CD14-positive monocyte (primary cell): ENCODE data around the gene NLE1. TPM values are rescaled to one million over a fixed set of nuclear protein-coding genes. Genes with fewer than 3 reads are reported as not detected.
"Not testable (repeated sequence)": the region's sequence is repeated elsewhere in the genome, so short reads cannot be mapped to it uniquely, and the experiment has no call there.

Experiments
- DNase-seq, 3 donors: peaks; one replicate each; pipeline ENCODE4 v3.0.0-alpha.2; 2011 to 2022
- H2AFZ ChIP-seq: 2 replicates; pipeline ENCODE4 v1.6.0; 2012; ENCODE audit warnings: mild to moderate bottlenecking, low read depth, low read length, inconsistent platforms; ENCODE audit not compliant: insufficient read depth, poor library complexity, severe bottlenecking
- H3K27ac ChIP-seq, 2 donors: 1 replicate in 1 of 2; 2 replicates in 1 of 2; pipeline ENCODE4 v1.5.1; 2012 to 2013; ENCODE audit warnings: low read length in 2 of 2, control low read depth in 1 of 2, inconsistent platforms in 1 of 2, low read depth in 1 of 2, mild to moderate bottlenecking in 1 of 2
- H3K27me3 ChIP-seq, 2 donors: one replicate each; pipeline versions ENCODE4 v1.6.0 to v1.6.1; 2011 to 2013; ENCODE audit warnings: low read length in 2 of 2; ENCODE audit not compliant: control insufficient read depth in 2 of 2, insufficient read depth in 2 of 2
- H3K36me3 ChIP-seq, 2 donors: replicated peaks in 1 of 2; 1 replicate in 1 of 2; 2 replicates in 1 of 2; pipeline versions ENCODE4 v1.5.1 to v1.6.1; 2012 to 2013; ENCODE audit warnings: low read length in 2 of 2, control low read depth in 1 of 2, inconsistent platforms in 1 of 2, mild to moderate bottlenecking in 1 of 2; ENCODE audit not compliant: insufficient read depth in 2 of 2, control insufficient read depth in 1 of 2
- H3K4me1 ChIP-seq, 2 donors: 1 replicate in 1 of 2; 2 replicates in 1 of 2; pipeline versions ENCODE4 v1.5.1 to v1.6.1; 2012 to 2013; ENCODE audit warnings: low read length in 2 of 2, control low read depth in 1 of 2, inconsistent platforms in 1 of 2, mild to moderate bottlenecking in 1 of 2, moderate library complexity in 1 of 2; ENCODE audit not compliant: insufficient read depth in 2 of 2, control insufficient read depth in 1 of 2
- H3K4me2 ChIP-seq: replicated peaks from 2 replicates; pipeline ENCODE3; 2012; ENCODE audit warnings: low read length, moderate library complexity, mild to moderate bottlenecking; ENCODE audit not compliant: poor library complexity, severe bottlenecking; ENCODE audit errors: extremely low read depth
- H3K4me3 ChIP-seq, 3 experiments: fragments of 200-600 bp in 1 of 3; sonication (generic) in 1 of 3; replicated peaks in 1 of 3; 1 replicate in 2 of 3; 2 replicates in 1 of 3; pipeline ENCODE4 v1.5.1; 2011 to 2013; ENCODE audit warnings: low read length in 3 of 3, mild to moderate bottlenecking in 3 of 3, control low read depth in 2 of 3, low read depth in 2 of 3, inconsistent platforms in 1 of 3, moderate library complexity in 1 of 3
- H3K79me2 ChIP-seq: 2 replicates; pipeline ENCODE4 v1.6.0; 2012; ENCODE audit warnings: mild to moderate bottlenecking, control low read depth, inconsistent platforms, low read length, moderate library complexity; ENCODE audit not compliant: insufficient read depth
- H3K9ac ChIP-seq: 2 replicates; pipeline ENCODE4 v1.6.0; 2017; ENCODE audit warnings: low read length, mild to moderate bottlenecking; ENCODE audit not compliant: insufficient read depth, poor library complexity, severe bottlenecking
- H3K9me3 ChIP-seq, 2 donors: replicated peaks in 1 of 2; 1 replicate in 1 of 2; 2 replicates in 1 of 2; pipeline versions ENCODE4 v1.5.1 to v1.6.1; 2012 to 2013; ENCODE audit warnings: low read length in 2 of 2, control low read depth in 1 of 2; ENCODE audit not compliant: control insufficient read depth in 1 of 2, insufficient read depth in 1 of 2
- H4K20me1 ChIP-seq: 2 replicates; pipeline ENCODE4 v1.6.0; 2012; ENCODE audit warnings: mild to moderate bottlenecking, low read length, control low read depth, moderate library complexity; ENCODE audit not compliant: insufficient read depth
- H3K27ac Mint-ChIP-seq, 7 donors: one replicate each; pipeline ENCODE4 v1.8.0; 2020; ENCODE audit warnings: mild to moderate bottlenecking in 7 of 7, mixed read lengths in 7 of 7, moderate library complexity in 6 of 7, inconsistent platforms in 2 of 7
- H3K27me3 Mint-ChIP-seq, 3 donors: one replicate each; pipeline ENCODE4 v1.8.0; 2021 to 2022; ENCODE audit warnings: low read depth in 3 of 3, mild to moderate bottlenecking in 3 of 3, mixed read lengths in 3 of 3, moderate library complexity in 3 of 3, inconsistent platforms in 1 of 3
- H3K36me3 Mint-ChIP-seq, 2 donors: one replicate each; pipeline ENCODE4 v1.8.0; 2020; ENCODE audit warnings: mixed read lengths in 2 of 2, inconsistent platforms in 1 of 2, mild to moderate bottlenecking in 1 of 2
- H3K4me1 Mint-ChIP-seq: one replicate; pipeline ENCODE4 v1.8.0; 2020; ENCODE audit warnings: mild to moderate bottlenecking, mixed read lengths
- H3K4me3 Mint-ChIP-seq, 2 donors: one replicate each; pipeline ENCODE4 v1.8.0; 2020; ENCODE audit warnings: mild to moderate bottlenecking in 2 of 2, mixed read lengths in 2 of 2, moderate library complexity in 1 of 2
- H3K9me3 Mint-ChIP-seq, 7 donors: one replicate each; pipeline ENCODE4 v1.8.0; 2020 to 2022; ENCODE audit warnings: mixed read lengths in 7 of 7, mild to moderate bottlenecking in 6 of 7, moderate library complexity in 6 of 7, inconsistent platforms in 2 of 7
- WGBS: methylation state at CpG from one replicate; pipeline ENCODE4 v1.1.5; 2013; ENCODE audit warnings: missing lambda C conversion rate; ENCODE audit not compliant: insufficient coverage; 5-methylcytosine and 5-hydroxymethylcytosine counted together
- intact Hi-C, 2 donors: fragments of 100-400 bp; cut with micrococcal nuclease; formaldehyde crosslinking; loops; one replicate each; pipeline versions ENCODE4 v1.15.0 to v1.15.1; 2023
- polyA plus RNA-seq, 3 donors: library from polyadenylated mRNA; depleted of rRNA in 1 of 3; unstranded in 2 of 3; stranded (reverse) in 1 of 3; fragments of 300-500 nt in 2 of 3; fragments of >200 nt in 1 of 3; fragmentation: Illumina TruSeq in 2 of 3; gene quantifications; 1 replicate in 2 of 3; 2 replicates in 1 of 3; pipeline ENCODE4 v1.2.3, GENCODE V29; 2012 to 2021
- TF ChIP-seq, protein P1 (sequence below): fragments of 200-600 bp; IDR thresholded peaks from one replicate; pipeline ENCODE4 v1.8.0; 2022; ENCODE audit warnings: antibody characterized with exemption, mild to moderate bottlenecking

Gene NLE1
- polyA plus RNA-seq, 3 donors: 1.6 to 3.6 (median 2.2) TPM

DNA sequence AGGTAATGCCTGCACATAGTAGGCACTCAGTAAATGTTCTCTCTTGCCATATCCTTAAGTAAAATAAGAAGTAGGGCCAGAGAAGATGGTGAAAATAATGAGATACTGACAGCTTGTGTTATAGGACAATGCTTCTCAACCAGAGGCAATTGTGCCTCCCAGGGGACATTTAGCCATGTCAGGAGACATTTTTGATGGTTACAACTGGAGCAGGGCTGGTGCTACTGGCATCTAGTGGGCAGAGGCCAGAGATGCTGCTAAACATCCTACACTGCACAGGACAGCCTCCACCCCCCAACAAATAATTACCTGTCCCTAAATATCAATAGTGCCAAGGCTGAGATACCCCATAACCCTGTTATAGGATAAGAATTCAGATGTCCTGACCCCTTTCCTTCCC, 24.1 kb downstream of the NLE1 start:
- no peak overlapping the region for H3K27ac Mint-ChIP-seq
- DNase-seq: no peak
- H3K36me3 Mint-ChIP-seq: peaks cover 14 to 18% of the 10 kb centered on the region in 2 donors
- H3K4me3 Mint-ChIP-seq: peak overlapping the region in 1 of 2 donors; percentile 90
- Histone ChIP-seq H3K4me3 (no peak overlapping the region), H4K20me1 (no peaks in the 10 kb centered on the region), H3K27ac (no peak overlapping the region), H3K36me3 (peaks cover 3 to 8% of the 10 kb centered on the region in 2 donors), H3K9ac (no peak overlapping the region), H3K27me3 (no peaks in the 10 kb centered on the region), H2AFZ (no peak overlapping the region), H3K4me1 (peaks cover 16 to 21% of the 10 kb centered on the region in 2 donors), H3K9me3 (no peaks in the 10 kb centered on the region), H3K4me2 (peak overlapping the region; percentile 95), H3K79me2 (peaks cover 49% of the 10 kb centered on the region)
- H3K4me1 Mint-ChIP-seq: peaks cover 35% of the 10 kb centered on the region
- H3K27me3 Mint-ChIP-seq: peaks cover 0 to 5% (median 4%) of the 10 kb centered on the region in 3 donors
- TF ChIP-seq, protein P1, sequence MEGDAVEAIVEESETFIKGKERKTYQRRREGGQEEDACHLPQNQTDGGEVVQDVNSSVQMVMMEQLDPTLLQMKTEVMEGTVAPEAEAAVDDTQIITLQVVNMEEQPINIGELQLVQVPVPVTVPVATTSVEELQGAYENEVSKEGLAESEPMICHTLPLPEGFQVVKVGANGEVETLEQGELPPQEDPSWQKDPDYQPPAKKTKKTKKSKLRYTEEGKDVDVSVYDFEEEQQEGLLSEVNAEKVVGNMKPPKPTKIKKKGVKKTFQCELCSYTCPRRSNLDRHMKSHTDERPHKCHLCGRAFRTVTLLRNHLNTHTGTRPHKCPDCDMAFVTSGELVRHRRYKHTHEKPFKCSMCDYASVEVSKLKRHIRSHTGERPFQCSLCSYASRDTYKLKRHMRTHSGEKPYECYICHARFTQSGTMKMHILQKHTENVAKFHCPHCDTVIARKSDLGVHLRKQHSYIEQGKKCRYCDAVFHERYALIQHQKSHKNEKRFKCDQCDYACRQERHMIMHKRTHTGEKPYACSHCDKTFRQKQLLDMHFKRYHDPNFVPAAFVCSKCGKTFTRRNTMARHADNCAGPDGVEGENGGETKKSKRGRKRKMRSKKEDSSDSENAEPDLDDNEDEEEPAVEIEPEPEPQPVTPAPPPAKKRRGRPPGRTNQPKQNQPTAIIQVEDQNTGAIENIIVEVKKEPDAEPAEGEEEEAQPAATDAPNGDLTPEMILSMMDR: peak; percentile 14
- intact Hi-C loops: loop anchor here (2.0 to 10.0 kb wide), 5 partner anchors 121 to 693 kb away; no protein-coding TSS in a partner anchor
- peaks cover 0 to 3% (median 0%) of the 10 kb centered on the region in 7 donors for H3K9me3 Mint-ChIP-seq

DNA sequence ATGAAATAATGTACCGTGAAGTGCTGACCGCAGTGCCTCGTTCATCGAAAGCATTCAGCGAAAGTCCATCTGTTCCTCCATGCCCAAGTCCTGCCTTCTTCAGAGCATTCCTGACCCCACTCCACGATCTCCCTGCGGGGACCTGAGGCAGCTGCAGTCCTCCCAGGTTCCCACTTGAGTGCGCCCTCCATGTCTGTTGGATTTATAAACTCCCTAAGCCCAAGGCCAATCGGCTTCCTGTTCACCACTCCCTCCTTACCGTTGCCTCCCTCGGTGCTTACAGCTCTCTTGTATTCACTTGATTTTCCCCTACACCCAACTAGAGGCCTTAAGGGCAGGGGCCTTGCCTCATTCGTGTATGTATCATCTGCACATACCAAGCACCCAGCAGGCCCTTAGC, 25.3 kb downstream of the NLE1 start:
- H3K9me3 ChIP-seq: no peaks in the 10 kb centered on the region
- Mint-ChIP-seq H3K9me3 (peaks cover 0 to 2% (median 0%) of the 10 kb centered on the region in 7 donors), H3K36me3 (peaks cover 21 to 23% of the 10 kb centered on the region in 2 donors), H3K4me1 (peaks cover 35% of the 10 kb centered on the region), H3K27me3 (peaks cover 0 to 3% (median 3%) of the 10 kb centered on the region in 3 donors), H3K4me3 (no peak overlapping the region), H3K27ac (peak overlapping the region in 1 of 7 donors; percentile 64)
- no peak overlapping the region for H2AFZ ChIP-seq
- H3K4me3 ChIP-seq: no peak overlapping the region
- H3K4me2 ChIP-seq: no peak overlapping the region
- peaks cover 3 to 8% of the 10 kb centered on the region in 2 donors for H3K36me3 ChIP-seq
- no peak overlapping the region for H3K9ac ChIP-seq
- no peaks in the 10 kb centered on the region for H3K27me3 ChIP-seq
- 90% methylated on average over 6 of the region's 12 CpGs for whole genome bisulfite sequencing
- H4K20me1 ChIP-seq: no peaks in the 10 kb centered on the region
- H3K79me2 ChIP-seq: peaks cover 49% of the 10 kb centered on the region
- no peak for DNase-seq
- intact Hi-C loops: loop anchor here in 1 of 2 donors (5.0 to 10.0 kb wide), 3 partner anchors 120 to 692 kb away; no protein-coding TSS in a partner anchor
- TF ChIP-seq, protein P1: no peak
- no peak overlapping the region for H3K27ac ChIP-seq
- peaks cover 16 to 21% of the 10 kb centered on the region in 2 donors for H3K4me1 ChIP-seq

DNA sequence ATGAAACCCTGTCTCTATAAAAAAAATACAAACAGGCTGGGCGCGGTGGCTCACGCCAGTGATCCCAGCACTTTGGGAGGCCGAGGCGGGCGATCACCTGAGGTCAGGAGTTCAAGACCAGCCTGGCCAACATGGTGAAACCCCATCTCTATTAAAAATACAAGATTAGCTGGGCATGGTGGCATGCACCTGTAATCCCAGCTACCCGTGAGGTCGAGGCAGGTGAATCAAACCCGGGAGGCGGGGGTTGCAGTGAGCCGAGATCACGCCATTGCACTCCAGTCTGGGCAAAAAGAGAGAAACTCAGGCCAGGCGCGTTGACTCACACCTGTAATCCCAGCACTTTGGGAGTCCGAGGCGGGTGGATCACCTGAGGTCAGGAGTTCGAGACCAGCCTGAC, 31.3 kb downstream of the NLE1 start:
- H3K4me2 ChIP-seq, H3K9ac ChIP-seq, H3K27me3 ChIP-seq, H3K9me3 Mint-ChIP-seq, H3K4me3 ChIP-seq, H3K27ac ChIP-seq, H4K20me1 ChIP-seq, H3K9me3 ChIP-seq, H3K27me3 Mint-ChIP-seq, H3K4me3 Mint-ChIP-seq, DNase-seq, H2AFZ ChIP-seq: not testable (repeated sequence)
- peaks cover 7 to 12% of the 10 kb centered on the region in 2 donors for H3K4me1 ChIP-seq
- intact Hi-C loops: loop anchor here in 1 of 2 donors (10.0 kb wide), 1 partner anchor 686 kb away; no protein-coding TSS in a partner anchor
- H3K27ac Mint-ChIP-seq: peak overlapping the region in 1 of 7 donors; percentile 40
- peaks cover 13 to 23% of the 10 kb centered on the region in 2 donors for H3K36me3 ChIP-seq
- WGBS: 98% methylated on average over 14 of the region's 17 CpGs
- peaks cover 16% of the 10 kb centered on the region for H3K79me2 ChIP-seq
- peaks cover 28 to 40% of the 10 kb centered on the region in 2 donors for H3K36me3 Mint-ChIP-seq
- H3K4me1 Mint-ChIP-seq: peaks cover 13% of the 10 kb centered on the region
